ENCODE data around the gene GSAP. TPM values are rescaled to one million over a fixed set of nuclear protein-coding genes. Genes with fewer than 3 reads are reported as not detected.

The GSAP gene
- total RNA-seq, 1 experiment from 2014 or later = 2.0 TPM

DNA sequence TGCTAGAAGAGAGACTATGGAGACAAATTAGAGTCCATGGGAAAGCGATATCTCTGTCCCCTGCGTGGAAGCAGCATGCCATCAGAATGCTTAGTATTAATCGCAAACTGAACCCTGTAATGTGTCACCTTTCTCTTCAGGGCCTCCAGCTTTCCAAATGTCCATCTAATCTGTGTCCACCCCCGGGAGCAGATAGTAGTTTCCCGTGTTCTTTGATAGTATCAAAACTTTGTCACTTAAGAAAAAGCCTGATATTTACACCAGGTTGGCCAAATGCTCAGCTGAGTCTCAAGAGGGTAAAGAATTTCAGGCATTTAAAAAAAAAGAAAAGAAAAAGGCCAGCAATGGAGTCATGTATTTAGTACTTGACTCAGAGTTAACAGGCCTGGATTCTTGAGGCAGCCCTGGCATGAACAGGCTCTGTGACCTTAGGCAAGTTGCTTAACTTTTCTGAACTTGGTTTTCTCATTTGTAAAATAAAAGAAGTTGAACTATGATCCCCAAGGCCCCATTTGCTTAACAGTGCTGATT lies 10.4 kb upstream of the GSAP start (continued):
- TF ChIP-seq ZNF121 (CRISPR knock-in tag; IDR thresholded peaks at IDR 0.05) (no peak), FOXK1 (CRISPR knock-in tag; IDR thresholded peaks at IDR 0.05) (no peak), ZNF416 (CRISPR knock-in tag; IDR thresholded peaks at IDR 0.05) (no peak), CREM (CRISPR knock-in tag; IDR thresholded peaks at IDR 0.05) (no peak)
- TF ChIP-seq, protein P1, sequence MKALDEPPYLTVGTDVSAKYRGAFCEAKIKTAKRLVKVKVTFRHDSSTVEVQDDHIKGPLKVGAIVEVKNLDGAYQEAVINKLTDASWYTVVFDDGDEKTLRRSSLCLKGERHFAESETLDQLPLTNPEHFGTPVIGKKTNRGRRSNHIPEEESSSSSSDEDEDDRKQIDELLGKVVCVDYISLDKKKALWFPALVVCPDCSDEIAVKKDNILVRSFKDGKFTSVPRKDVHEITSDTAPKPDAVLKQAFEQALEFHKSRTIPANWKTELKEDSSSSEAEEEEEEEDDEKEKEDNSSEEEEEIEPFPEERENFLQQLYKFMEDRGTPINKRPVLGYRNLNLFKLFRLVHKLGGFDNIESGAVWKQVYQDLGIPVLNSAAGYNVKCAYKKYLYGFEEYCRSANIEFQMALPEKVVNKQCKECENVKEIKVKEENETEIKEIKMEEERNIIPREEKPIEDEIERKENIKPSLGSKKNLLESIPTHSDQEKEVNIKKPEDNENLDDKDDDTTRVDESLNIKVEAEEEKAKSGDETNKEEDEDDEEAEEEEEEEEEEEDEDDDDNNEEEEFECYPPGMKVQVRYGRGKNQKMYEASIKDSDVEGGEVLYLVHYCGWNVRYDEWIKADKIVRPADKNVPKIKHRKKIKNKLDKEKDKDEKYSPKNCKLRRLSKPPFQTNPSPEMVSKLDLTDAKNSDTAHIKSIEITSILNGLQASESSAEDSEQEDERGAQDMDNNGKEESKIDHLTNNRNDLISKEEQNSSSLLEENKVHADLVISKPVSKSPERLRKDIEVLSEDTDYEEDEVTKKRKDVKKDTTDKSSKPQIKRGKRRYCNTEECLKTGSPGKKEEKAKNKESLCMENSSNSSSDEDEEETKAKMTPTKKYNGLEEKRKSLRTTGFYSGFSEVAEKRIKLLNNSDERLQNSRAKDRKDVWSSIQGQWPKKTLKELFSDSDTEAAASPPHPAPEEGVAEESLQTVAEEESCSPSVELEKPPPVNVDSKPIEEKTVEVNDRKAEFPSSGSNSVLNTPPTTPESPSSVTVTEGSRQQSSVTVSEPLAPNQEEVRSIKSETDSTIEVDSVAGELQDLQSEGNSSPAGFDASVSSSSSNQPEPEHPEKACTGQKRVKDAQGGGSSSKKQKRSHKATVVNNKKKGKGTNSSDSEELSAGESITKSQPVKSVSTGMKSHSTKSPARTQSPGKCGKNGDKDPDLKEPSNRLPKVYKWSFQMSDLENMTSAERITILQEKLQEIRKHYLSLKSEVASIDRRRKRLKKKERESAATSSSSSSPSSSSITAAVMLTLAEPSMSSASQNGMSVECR (CRISPR knock-in tag; IDR thresholded peaks at IDR 0.05; ENCODE audit: borderline replicate concordance) = no peak
- TF ChIP-seq, protein P2, sequence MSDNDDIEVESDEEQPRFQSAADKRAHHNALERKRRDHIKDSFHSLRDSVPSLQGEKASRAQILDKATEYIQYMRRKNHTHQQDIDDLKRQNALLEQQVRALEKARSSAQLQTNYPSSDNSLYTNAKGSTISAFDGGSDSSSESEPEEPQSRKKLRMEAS (CRISPR knock-in tag; IDR thresholded peaks at IDR 0.05) = no peak

DNA sequence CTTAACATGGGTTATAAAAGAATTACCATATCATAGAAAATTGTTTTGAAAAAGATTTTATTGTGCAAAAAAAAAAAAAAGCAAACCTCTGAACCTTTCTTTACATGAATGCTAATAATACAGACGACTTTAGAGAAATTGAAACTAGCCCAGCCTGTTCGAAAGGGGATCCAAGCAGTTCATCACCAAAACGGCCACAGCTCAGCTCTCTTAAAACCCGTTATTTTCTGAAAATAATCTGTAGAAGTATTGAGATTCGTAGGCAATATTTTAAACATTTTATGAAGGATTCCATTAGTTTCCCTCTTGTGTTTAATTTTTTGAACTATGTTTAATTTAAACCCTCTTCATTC lies 9.9 kb upstream of the GSAP start:
- CTCF ChIA-PET = interaction anchor here (0.6 to 1.0 kb wide), 2 partner anchors 60 to 225 kb away, joined by 4 read pairs; no protein-coding TSS in a partner anchor
- DNase-seq (ENCODE audit: low spot score) = no peak
- Mint-ChIP-seq H3K9me3 (no peaks in the 10 kb centered on the region), H3K4me3 (peak overlapping the region; percentile 45), H3K27me3 (ENCODE audit: low read depth) (no peaks in the 10 kb centered on the region), H3K36me3 (no peaks in the 10 kb centered on the region), H3K27ac (peak overlapping the region; percentile 72; the same call in 1 of the 2 replicates), H3K4me1 (peaks cover 54% of the 10 kb centered on the region)
- TF ChIP-seq GTF2I (CRISPR knock-in tag; conservative IDR thresholded peaks at IDR 0.05) (no peak), ZNF121 (CRISPR knock-in tag; IDR thresholded peaks at IDR 0.05) (no peak), ETV6 (CRISPR knock-in tag; IDR thresholded peaks at IDR 0.05) (no peak)
- POLR2A ChIA-PET = no interaction called here
- ATAC-seq = no peak

DNA sequence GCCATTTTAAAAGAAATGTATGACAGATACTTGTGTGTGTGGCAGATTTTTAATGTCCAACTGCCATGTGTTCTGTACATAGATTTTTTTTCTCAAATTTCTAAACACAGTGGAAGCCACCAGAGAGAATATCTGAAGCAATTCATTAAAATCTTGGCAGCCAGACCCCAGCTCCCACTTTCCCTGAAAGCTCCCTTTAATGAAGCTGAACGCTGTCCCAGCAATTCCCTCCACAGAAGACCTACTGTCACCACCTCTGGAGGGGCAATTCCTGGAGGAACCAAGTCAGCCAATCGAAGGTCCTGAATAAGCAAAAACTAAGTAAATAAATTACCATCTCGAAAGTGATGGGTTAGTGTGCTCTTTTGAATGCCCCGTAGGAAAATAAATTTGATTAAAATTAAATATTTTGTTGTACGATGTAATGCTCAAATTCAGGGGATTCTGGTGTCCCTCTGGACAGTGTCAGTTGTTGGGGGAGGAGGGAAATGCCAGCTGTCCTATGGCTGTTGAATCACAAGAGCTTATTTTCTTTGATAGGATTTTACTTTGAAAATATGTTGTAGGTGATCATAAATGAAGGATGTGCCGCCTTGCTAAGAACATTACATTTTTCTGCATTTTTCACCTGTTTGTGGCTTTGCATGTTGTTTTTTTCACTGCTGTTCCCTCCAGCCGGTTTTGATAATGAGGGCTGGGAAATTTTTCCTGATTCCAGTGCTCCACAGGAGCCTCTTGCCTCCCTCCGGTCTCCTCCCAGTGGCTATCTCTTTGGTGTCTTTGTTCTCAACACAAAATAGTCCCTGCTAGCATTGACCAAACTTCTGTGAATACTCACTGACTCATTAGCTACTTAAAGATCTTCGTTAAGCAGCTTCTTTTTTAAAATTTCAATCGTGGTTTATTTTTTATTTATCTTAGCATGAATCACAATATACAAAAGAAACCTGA lies 9.2 kb upstream of the GSAP start:
- peak overlapping the region; percentile 45 for H3K4me3 Mint-ChIP-seq
- H3K9me3 Mint-ChIP-seq = no peaks in the 10 kb centered on the region
- ChIA-PET POLR2A (no interaction called here), CTCF (interaction anchor here (0.6 to 1.0 kb wide), 2 partner anchors 60 to 226 kb away, joined by 4 read pairs; no protein-coding TSS in a partner anchor)
- DNase-seq (ENCODE audit: low spot score) = no peak
- H3K4me1 Mint-ChIP-seq = peaks cover 55% of the 10 kb centered on the region
- peak overlapping the region; percentile 72 for H3K27ac Mint-ChIP-seq
- no peaks in the 10 kb centered on the region for H3K36me3 Mint-ChIP-seq
- ATAC-seq = peak; percentile 80
- TF ChIP-seq ZBTB21 (CRISPR knock-in tag; IDR thresholded peaks at IDR 0.05; ENCODE audit: borderline replicate concordance) (no peak), TEAD1 (CRISPR knock-in tag; IDR thresholded peaks at IDR 0.05) (no peak), TEAD4 (CRISPR knock-in tag; IDR thresholded peaks at IDR 0.05) (no peak), FOXK1 (CRISPR knock-in tag; IDR thresholded peaks at IDR 0.05) (no peak)
- TF ChIP-seq, protein P3, sequence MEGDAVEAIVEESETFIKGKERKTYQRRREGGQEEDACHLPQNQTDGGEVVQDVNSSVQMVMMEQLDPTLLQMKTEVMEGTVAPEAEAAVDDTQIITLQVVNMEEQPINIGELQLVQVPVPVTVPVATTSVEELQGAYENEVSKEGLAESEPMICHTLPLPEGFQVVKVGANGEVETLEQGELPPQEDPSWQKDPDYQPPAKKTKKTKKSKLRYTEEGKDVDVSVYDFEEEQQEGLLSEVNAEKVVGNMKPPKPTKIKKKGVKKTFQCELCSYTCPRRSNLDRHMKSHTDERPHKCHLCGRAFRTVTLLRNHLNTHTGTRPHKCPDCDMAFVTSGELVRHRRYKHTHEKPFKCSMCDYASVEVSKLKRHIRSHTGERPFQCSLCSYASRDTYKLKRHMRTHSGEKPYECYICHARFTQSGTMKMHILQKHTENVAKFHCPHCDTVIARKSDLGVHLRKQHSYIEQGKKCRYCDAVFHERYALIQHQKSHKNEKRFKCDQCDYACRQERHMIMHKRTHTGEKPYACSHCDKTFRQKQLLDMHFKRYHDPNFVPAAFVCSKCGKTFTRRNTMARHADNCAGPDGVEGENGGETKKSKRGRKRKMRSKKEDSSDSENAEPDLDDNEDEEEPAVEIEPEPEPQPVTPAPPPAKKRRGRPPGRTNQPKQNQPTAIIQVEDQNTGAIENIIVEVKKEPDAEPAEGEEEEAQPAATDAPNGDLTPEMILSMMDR (IDR thresholded peaks at IDR 0.05) = no peak
- H3K27me3 Mint-ChIP-seq (ENCODE audit: low read depth) = no peaks in the 10 kb centered on the region

DNA sequence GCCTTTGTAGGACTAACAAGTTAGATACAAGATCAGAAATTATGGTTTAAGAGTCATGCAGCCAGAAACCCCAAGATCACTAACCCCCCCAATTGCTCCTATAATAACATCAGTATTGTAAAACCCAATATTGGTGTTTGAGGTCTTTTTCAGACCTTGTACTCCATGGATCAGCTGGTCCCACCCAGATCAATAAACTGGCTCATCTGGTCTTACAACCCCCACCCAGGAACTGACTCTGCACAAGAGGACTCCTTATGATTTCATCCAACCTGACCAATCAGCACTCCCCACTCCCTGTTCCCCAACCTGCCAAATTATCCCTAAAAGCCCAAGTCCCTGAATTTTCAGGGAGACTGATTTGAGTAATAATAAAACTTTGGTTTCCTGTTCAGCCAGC lies 6.4 kb upstream of the GSAP start:
- H3K9me3 Mint-ChIP-seq = no peaks in the 10 kb centered on the region
- ChIA-PET CTCF (no interaction called here), POLR2A (no interaction called here)
- no peak overlapping the region for H3K27ac Mint-ChIP-seq
- H3K36me3 Mint-ChIP-seq = no peaks in the 10 kb centered on the region
- H3K4me1 Mint-ChIP-seq = peaks cover 36% of the 10 kb centered on the region
- H3K4me3 Mint-ChIP-seq = no peak overlapping the region
- ATAC-seq (no peak), DNase-seq (ENCODE audit: low spot score) (no peak)
- no peak for TF ChIP-seq GTF2I (CRISPR knock-in tag; conservative IDR thresholded peaks at IDR 0.05)
- TF ChIP-seq ZNF396 (CRISPR knock-in tag; IDR thresholded peaks at IDR 0.05; ENCODE audit: borderline replicate concordance) = no peak
- TF ChIP-seq, protein P4, sequence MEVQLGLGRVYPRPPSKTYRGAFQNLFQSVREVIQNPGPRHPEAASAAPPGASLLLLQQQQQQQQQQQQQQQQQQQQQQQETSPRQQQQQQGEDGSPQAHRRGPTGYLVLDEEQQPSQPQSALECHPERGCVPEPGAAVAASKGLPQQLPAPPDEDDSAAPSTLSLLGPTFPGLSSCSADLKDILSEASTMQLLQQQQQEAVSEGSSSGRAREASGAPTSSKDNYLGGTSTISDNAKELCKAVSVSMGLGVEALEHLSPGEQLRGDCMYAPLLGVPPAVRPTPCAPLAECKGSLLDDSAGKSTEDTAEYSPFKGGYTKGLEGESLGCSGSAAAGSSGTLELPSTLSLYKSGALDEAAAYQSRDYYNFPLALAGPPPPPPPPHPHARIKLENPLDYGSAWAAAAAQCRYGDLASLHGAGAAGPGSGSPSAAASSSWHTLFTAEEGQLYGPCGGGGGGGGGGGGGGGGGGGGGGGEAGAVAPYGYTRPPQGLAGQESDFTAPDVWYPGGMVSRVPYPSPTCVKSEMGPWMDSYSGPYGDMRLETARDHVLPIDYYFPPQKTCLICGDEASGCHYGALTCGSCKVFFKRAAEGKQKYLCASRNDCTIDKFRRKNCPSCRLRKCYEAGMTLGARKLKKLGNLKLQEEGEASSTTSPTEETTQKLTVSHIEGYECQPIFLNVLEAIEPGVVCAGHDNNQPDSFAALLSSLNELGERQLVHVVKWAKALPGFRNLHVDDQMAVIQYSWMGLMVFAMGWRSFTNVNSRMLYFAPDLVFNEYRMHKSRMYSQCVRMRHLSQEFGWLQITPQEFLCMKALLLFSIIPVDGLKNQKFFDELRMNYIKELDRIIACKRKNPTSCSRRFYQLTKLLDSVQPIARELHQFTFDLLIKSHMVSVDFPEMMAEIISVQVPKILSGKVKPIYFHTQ (CRISPR knock-in tag; IDR thresholded peaks at IDR 0.05) = no peak
- H3K27me3 Mint-ChIP-seq (ENCODE audit: low read depth) = peaks cover 10% of the 10 kb centered on the region
